Upper lobe of left lung (tissue), 6 donors: ENCODE data around the gene PRICKLE1. TPM values are rescaled to one million over a fixed set of nuclear protein-coding genes. Genes with fewer than 3 reads are reported as not detected.
A peak's percentile ranks its signal among the peaks of the same experiment; 100 is the strongest.

ENCODE experiments used
- ATAC-seq, 2 donors: fragments of 200-7000 bp; cut with Tn5 transposase; one replicate each; pipeline ENCODE4 v1.9.1; 2022; ENCODE audit warnings: mild to moderate bottlenecking in 2 of 2, moderate library complexity in 2 of 2; ENCODE audit not compliant: low FRiP score in 2 of 2
- DNase-seq, 2 donors: peaks; one replicate each; pipeline ENCODE4 v3.0.0-alpha.2; 2019 to 2020
- H3K27ac ChIP-seq, 4 donors: fragments of 200-600 bp; sonication (generic); one replicate each; pipeline ENCODE4 v1.5.1; 2016 to 2019
- H3K27me3 ChIP-seq, 4 donors: fragments of 200-600 bp; sonication (generic); one replicate each; pipeline ENCODE4 v1.5.1; 2017 to 2019
- H3K36me3 ChIP-seq, 4 donors: fragments of 200-600 bp; sonication (generic); one replicate each; pipeline ENCODE4 v1.5.1; 2016 to 2019
- H3K4me1 ChIP-seq, 4 donors: fragments of 200-600 bp; sonication (generic); one replicate each; pipeline ENCODE4 v1.5.1; 2018 to 2019
- H3K4me3 ChIP-seq, 4 donors: fragments of 200-600 bp; sonication (generic); one replicate each; pipeline ENCODE4 v1.5.1; 2017 to 2019; ENCODE audit warnings: mild to moderate bottlenecking in 2 of 4, moderate library complexity in 1 of 4
- H3K9me3 ChIP-seq, 4 donors: fragments of 200-600 bp; sonication (generic); one replicate each; pipeline ENCODE4 v1.5.1; 2018 to 2019
- CTCF ChIP-seq, 6 experiments: fragments of 450-650 bp in 4 of 6; fragments of 200-600 bp in 2 of 6; sonication (generic) in 2 of 6; IDR thresholded peaks; one replicate each; pipeline ENCODE4 v1.5.1; 2016 to 2019; ENCODE audit warnings: antibody characterized with exemption in 6 of 6
- EP300 ChIP-seq, 4 donors: sonication (generic); formaldehyde crosslinking; IDR thresholded peaks; one replicate each; pipeline ENCODE4 v1.5.1; 2017; ENCODE audit warnings: antibody characterized with exemption in 4 of 4, control low read depth in 2 of 4
- POLR2A ChIP-seq, 4 donors: fragments of 450-650 bp; IDR thresholded peaks; one replicate each; pipeline ENCODE4 v1.5.1; 2016 to 2017; ENCODE audit warnings: antibody characterized with exemption in 4 of 4, mild to moderate bottlenecking in 2 of 4
- POLR2AphosphoS5 ChIP-seq, 2 donors: sonication (generic); formaldehyde crosslinking; IDR thresholded peaks; one replicate each; pipeline ENCODE4 v1.5.1; 2017; ENCODE audit warnings: antibody characterized with exemption in 2 of 2
- whole genome bisulfite sequencing, 2 donors: methylation state at CpG; one replicate each; pipeline ENCODE4 v1.1.5; 2017 to 2018; 5-methylcytosine and 5-hydroxymethylcytosine counted together
- total RNA-seq, 6 donors: library from RNA; depleted of rRNA in 4 of 6; stranded (reverse); fragments of >200 nt in 4 of 6; gene quantifications; one replicate each; pipeline versions ENCODE4 v1.1.0 to v1.2.1, GENCODE V29; 2016 to 2021
- donor health status: DM: no; HTN: no; CAD: no; lungs with moderate emphysema.
- donor health status: DM: no; HTN: yes; CAD: no; lungs with severe emphysema.

PRICKLE1 gene
- total RNA-seq, 6 donors from 2014 or later = 7.3 to 18.2 (median 10.2) TPM

DNA sequence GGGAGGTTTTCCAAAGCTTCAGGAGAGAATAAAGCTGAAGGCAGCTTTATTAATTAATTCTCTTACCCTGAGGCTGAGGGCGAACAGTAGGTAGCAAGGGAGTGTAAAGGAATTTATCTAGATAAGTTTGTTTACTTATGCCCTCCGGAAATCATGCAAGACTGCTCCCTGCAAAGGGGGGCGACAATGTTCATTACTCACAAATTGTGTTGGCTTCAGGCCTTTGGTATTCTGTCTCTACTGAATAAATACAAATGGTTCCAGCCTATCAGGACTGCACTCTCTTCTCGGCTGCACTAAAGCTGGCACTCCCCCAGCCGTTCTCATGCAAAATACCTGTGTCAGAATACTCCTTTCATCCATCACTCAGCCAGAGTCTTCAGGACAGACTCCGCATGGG, 142.8 kb downstream of the PRICKLE1 start:
- WGBS, 2 donors = 37 to 38% methylated on average over 6 of the region's 6 CpGs
- Histone ChIP-seq H3K9me3 (no peaks in the 10 kb centered on the region), H3K36me3 (peaks cover 0 to 25% (median 9%) of the 10 kb centered on the region in 4 donors), H3K4me1 (peaks cover 0 to 16% (median 9%) of the 10 kb centered on the region in 4 donors), H3K27ac (no peak overlapping the region), H3K27me3 (no peaks in the 10 kb centered on the region), H3K4me3 (no peak overlapping the region)
- TF ChIP-seq EP300 (IDR thresholded peaks at IDR 0.05) (no peak), POLR2AphosphoS5 (IDR thresholded peaks at IDR 0.05) (no peak), POLR2A (IDR thresholded peaks at IDR 0.05) (no peak), CTCF (IDR thresholded peaks at IDR 0.05) (no peak)
- DNase-seq (no peak), ATAC-seq (no peak)

DNA sequence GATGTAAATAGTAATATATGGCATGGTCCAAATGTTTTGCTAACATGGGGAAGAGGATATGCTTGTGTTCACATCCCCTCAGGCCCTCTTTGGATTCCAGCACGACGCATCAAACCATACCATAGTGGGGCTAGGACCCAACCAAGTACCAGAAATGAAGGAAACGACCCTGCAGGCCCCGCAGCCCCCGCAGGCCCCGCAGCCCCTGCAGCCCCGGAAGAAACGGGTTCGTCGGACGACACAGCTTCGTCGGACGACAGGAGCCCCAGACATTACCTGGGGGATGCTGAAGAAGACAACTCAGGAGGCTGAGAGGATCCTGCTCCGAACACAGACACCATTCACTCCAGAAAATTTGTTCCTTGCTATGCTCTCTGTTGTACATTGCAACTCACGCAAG, 143.7 kb downstream of the PRICKLE1 start:
- H3K36me3 ChIP-seq = peaks cover 0 to 25% (median 9%) of the 10 kb centered on the region in 4 donors
- WGBS, 2 donors = 95 to 98% methylated on average over 16 of the region's 16 CpGs
- peaks cover 0 to 16% (median 9%) of the 10 kb centered on the region in 4 donors for H3K4me1 ChIP-seq
- H3K27me3 ChIP-seq = no peaks in the 10 kb centered on the region
- ATAC-seq (no peak), DNase-seq (peak in 1 of 2 donors; percentile 62)
- no peaks in the 10 kb centered on the region for H3K9me3 ChIP-seq
- TF ChIP-seq EP300 (IDR thresholded peaks at IDR 0.05) = no peak
- TF ChIP-seq POLR2A (IDR thresholded peaks at IDR 0.05) = no peak
- TF ChIP-seq POLR2AphosphoS5 (IDR thresholded peaks at IDR 0.05) = no peak
- TF ChIP-seq CTCF (IDR thresholded peaks at IDR 0.05) = no peak
- H3K4me3 ChIP-seq = no peak overlapping the region
- no peak overlapping the region for H3K27ac ChIP-seq

DNA sequence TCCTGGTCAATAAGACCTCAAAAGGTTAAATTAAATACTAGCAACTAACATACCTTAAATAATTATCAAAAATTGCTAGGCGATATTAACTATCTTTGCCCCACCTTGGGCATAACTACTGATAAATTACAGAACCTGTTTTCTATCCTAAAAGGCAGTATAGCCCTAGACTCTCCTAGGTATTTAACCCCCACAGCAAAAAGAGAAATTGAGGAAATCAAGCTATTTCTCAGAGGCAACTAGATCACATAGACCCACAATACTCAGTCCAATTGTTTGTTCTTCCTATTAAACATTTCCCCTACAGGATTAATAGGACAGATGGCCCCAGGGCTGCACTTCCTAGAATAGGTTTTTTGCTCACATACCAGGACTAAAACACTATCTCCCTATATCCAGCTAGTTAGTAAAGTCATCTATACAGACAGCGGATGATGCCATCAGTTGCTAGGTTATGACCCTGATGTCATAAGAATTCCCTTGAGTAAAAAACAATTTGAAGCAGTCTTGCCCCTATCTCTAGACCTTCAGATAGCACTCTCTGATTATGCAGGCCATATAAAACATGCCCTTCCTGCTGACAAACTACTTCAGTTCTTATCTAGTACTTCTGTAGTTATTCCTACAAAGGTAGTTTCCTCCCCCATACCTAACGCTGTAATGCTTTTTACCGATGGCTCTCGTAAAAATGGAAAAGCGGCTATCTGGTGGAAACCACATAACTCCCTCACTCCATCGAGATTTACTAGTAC, 145.2 kb downstream of the PRICKLE1 start:
- Histone ChIP-seq H3K4me3 (no peak overlapping the region), H3K4me1 (peaks cover 0 to 15% (median 7%) of the 10 kb centered on the region in 4 donors), H3K9me3 (no peaks in the 10 kb centered on the region), H3K36me3 (peaks cover 0 to 25% (median 9%) of the 10 kb centered on the region in 4 donors), H3K27me3 (no peaks in the 10 kb centered on the region), H3K27ac (no peak overlapping the region)
- DNase-seq (no peak), ATAC-seq (no peak)
- 87 to 96% methylated on average over 7 of the region's 7 CpGs for WGBS, 2 donors
- TF ChIP-seq POLR2AphosphoS5 (IDR thresholded peaks at IDR 0.05) (no peak), EP300 (IDR thresholded peaks at IDR 0.05) (no peak), POLR2A (IDR thresholded peaks at IDR 0.05) (no peak), CTCF (IDR thresholded peaks at IDR 0.05) (no peak)

GRCh38 chr12:42442888-42443287, 146.7 kb downstream of the PRICKLE1 start:
- Histone ChIP-seq H3K4me3 (no peak overlapping the region), H3K27ac (no peak overlapping the region), H3K9me3 (no peaks in the 10 kb centered on the region), H3K4me1 (peaks cover 0 to 15% (median 7%) of the 10 kb centered on the region in 4 donors), H3K27me3 (no peaks in the 10 kb centered on the region), H3K36me3 (peaks cover 0 to 18% (median 9%) of the 10 kb centered on the region in 4 donors)
- no peak for ATAC-seq
- DNase-seq = no peak
- WGBS, 2 donors = 94 to 95% methylated on average over 8 of the region's 8 CpGs
- TF ChIP-seq CTCF (IDR thresholded peaks at IDR 0.05) (no peak), EP300 (IDR thresholded peaks at IDR 0.05) (no peak), POLR2A (IDR thresholded peaks at IDR 0.05) (no peak), POLR2AphosphoS5 (IDR thresholded peaks at IDR 0.05) (no peak)
